HepG2 (cell line): ENCODE measurements around the gene TMX4.

Experiments
- ASH2L ChIP-seq: fragments of 300-600, 200-600 bp; sonication (generic); IDR thresholded peaks from 2 replicates; pipeline ENCODE4 v1.7.0; 2017; ENCODE audit warnings: low read depth, mild to moderate bottlenecking, moderate library complexity, mixed read lengths, low read length; ENCODE audit not compliant: insufficient read length
- CTCF ChIP-seq: sonication (generic); formaldehyde crosslinking; IDR thresholded peaks from 2 replicates; pipeline ENCODE4 v1.5.0; 2020; ENCODE audit warnings: mild to moderate bottlenecking, missing genetic modification reagents, moderate library complexity
- JUND ChIP-seq: sonication (generic); formaldehyde crosslinking; IDR thresholded peaks from 2 replicates; pipeline ENCODE4 v1.8.0; 2022; ENCODE audit warnings: mild to moderate bottlenecking, missing genetic modification reagents
- MAZ ChIP-seq, 2 experiments: sonication (generic) in 1 of 2; formaldehyde crosslinking in 1 of 2; IDR thresholded peaks; 2 replicates each; pipeline versions ENCODE4 v1.5.0 to v1.6.1; 2012 to 2020; ENCODE audit warnings: low read depth in 2 of 2, mild to moderate bottlenecking in 2 of 2, borderline replicate concordance in 1 of 2, improper control_type of control experiment in 1 of 2, low read length in 1 of 2, missing genetic modification reagents in 1 of 2, moderate library complexity in 1 of 2
- SIN3A ChIP-seq: IDR thresholded peaks from 2 replicates; pipeline ENCODE4 v1.6.1; 2011; ENCODE audit warnings: low read depth, mild to moderate bottlenecking, control low read depth, low read length, borderline replicate concordance
- SMAD3 ChIP-seq: sonication (generic); formaldehyde crosslinking; IDR thresholded peaks from 2 replicates; pipeline ENCODE4 v1.4.0; 2020; ENCODE audit warnings: missing genetic modification reagents
- ZBTB4 ChIP-seq: sonication (generic); formaldehyde crosslinking; IDR thresholded peaks from 2 replicates; pipeline ENCODE4 v1.4.0; 2020; ENCODE audit warnings: missing genetic modification reagents, mild to moderate bottlenecking, borderline replicate concordance
- ZNF276 ChIP-seq: sonication (generic); formaldehyde crosslinking; IDR thresholded peaks from 2 replicates; pipeline ENCODE4 v1.4.0; 2020; ENCODE audit warnings: mild to moderate bottlenecking, low read depth, missing genetic modification reagents
- ZNF44 ChIP-seq: sonication (generic); formaldehyde crosslinking; IDR thresholded peaks from 2 replicates; pipeline ENCODE4 v1.5.1; 2020; ENCODE audit warnings: mild to moderate bottlenecking, missing genetic modification reagents
- ZNF775 ChIP-seq: sonication (generic); formaldehyde crosslinking; IDR thresholded peaks from 2 replicates; pipeline ENCODE4 v1.4.0; 2020; ENCODE audit warnings: missing genetic modification reagents, mild to moderate bottlenecking, moderate library complexity, borderline replicate concordance

- TF ChIP-seq ZBTB4 (CRISPR knock-in tag): no peak
- TF ChIP-seq ASH2L: no peak
- TF ChIP-seq CTCF (CRISPR knock-in tag): no peak
- no peak for TF ChIP-seq SMAD3 (CRISPR knock-in tag)
- no peak for TF ChIP-seq JUND (CRISPR knock-in tag)
- no peak for TF ChIP-seq ZNF775 (CRISPR knock-in tag)
- no peak for TF ChIP-seq MAZ (IDR thresholded peaks at IDR 0.05; ENCODE audit: borderline replicate concordance, low read depth, low read length)
- no peak for TF ChIP-seq MAZ (CRISPR knock-in tag; IDR thresholded peaks at IDR 0.05; ENCODE audit: low read depth)
- no peak for TF ChIP-seq SIN3A
- no peak for TF ChIP-seq ZNF276
- TF ChIP-seq ZNF44: no peak
Observed at GRCh38 chr20:7966176-7966575, 53.4 kb downstream of the TMX4 start.
